Activated CD4-positive, alpha-beta T cell treated with anti-CD3 and anti-CD28 coated beads for 4 hours (primary cell): Measurements from ENCODE around the gene COG5.
"Not testable (repeated sequence)": the region's sequence is repeated elsewhere in the genome, so short reads cannot be mapped to it uniquely, and the experiment has no call there.

ENCODE experiments used
- DNase-seq, 2 donors: peaks; one replicate each; pipeline ENCODE4 v3.0.0-alpha.2; 2020

Gene COG5

DNA sequence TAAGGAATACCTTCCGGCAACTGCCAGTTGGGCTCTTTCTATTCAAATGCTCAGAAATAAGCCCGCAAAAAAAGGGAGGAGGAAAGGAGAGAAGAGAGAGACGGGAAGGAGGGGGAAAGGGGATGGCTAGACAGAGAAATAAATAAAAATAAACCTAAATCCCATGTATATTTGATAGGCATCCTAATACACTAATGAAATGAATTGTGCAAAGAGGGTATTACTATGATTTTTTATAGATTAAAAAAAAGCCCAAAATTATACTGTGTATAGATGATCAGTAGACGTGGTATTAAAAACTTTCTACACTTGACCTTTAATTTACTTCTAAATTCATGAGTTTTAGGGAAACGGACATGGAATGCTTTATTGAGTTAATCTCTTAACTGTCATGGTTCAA, 305.0 kb downstream of the COG5 start:
- no peak for DNase-seq

DNA sequence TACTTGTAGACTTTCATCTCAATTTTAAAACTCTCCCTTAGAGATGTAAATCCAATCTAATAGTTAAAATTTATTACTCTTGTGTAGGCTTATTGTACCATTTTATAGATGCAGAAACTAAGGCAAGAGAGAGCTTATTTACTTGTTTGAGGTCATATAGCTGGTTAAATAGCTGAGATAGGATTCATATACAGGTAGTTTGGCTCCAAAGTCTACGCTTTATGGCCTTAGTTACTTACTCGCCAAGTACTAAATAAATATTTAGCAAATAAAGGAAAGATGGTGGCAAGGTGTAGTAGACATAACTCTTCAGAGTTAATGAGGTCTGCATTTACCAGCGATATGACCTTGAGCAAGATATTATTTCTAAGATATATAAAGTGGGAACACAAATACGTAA, 308.1 kb downstream of the COG5 start:
- DNase-seq: no peak

DNA sequence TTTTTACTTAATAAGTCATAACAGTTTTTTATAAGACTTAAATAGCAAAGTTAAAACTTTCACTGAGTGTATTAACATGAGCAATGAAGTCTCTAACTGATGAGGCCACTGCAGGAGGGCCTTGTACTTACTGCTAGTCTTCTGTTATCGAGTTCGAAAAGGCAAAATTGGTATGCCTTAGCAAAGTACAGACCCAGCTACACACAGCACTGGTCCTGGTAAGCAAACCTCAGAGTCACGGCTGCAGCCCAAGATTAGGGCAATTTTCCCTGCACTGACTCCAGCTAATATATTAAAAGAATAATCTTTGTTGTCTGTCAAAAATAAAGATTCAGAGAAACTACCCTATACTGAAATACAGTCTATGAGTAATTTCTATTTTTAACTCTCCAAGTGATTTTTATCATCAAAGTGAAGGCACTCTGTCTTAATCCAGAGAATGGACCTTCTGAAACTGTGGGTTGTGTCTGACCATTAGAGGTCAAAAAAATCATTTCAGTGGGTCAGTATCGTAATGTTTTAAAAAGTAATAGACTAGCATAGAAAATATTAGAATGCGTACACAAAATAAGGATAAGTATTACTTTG, 309.2 kb downstream of the COG5 start:
- DNase-seq: no peak

DNA sequence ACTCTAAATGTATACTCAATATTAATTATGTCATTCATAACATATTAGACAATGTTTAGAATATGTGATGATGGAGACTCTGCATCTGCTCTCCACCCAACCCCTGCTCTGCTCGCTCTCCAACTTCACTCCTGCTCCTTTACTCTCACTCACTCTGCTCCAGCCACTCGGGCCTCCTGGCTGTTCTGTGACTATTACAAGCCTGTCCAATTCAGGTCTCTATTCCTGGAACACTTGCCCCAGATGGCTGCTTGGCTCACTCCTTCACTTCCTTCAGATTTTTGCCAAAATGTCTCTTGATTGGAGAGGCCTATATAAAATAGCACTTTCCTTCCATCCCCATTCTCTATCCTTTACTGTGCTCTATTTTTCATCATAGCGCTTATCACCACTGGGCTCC, 310.1 kb downstream of the COG5 start:
- no peak for DNase-seq

DNA sequence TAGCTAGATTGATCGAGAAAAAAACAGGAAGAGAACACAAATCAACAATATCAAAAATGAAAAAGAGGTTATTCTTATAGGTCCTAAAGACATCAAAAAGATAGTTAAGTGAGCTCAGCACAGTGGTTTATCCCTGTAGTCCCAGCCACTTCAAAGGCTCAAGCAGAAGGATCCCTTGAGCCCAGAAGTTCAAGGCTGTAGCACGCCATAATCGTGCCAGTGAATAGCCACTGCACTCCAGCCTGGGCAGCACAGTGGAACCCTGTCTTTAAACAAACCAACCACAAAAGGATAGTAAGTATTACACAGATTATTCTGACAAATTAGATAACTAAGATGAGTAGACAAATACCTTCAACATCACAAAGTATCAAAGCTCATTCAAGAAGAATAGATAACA, 311.8 kb downstream of the COG5 start:
- no peak for DNase-seq

DNA sequence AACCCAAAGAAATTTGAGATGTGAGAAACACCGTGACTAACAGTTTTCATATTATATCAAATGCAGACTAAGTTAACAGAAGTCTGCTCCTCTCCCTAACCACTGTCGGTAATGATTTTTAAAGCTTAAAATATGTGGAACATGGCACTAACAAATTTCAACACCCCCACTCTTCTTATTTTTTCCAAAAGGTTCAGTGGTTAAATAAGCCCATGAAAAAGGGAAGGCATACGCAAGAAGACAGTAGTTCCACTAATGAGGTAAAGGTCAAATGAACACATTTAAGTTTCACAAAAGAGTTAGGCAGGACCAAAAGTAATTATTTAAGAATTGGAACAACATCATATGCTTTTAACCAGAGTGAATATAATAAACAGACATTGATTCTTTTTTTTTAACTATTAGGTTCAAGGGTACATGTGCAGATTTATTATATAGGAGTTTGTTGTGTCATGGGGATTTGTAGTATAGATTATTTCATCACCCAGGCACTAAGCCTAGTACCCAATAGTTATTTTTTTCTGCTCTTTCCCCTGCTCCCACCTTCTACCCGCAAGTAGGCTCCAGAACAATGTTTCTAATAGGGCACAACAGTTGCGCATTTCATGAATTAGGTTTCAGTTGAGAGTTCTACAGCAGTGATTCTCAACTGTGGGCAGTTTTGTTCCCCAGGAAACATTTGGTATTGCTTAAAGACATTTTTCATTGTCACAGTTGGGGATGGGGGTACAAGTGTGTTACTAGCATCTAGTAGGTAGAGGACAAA, 315.0 kb downstream of the COG5 start:
- DNase-seq: no peak

DNA sequence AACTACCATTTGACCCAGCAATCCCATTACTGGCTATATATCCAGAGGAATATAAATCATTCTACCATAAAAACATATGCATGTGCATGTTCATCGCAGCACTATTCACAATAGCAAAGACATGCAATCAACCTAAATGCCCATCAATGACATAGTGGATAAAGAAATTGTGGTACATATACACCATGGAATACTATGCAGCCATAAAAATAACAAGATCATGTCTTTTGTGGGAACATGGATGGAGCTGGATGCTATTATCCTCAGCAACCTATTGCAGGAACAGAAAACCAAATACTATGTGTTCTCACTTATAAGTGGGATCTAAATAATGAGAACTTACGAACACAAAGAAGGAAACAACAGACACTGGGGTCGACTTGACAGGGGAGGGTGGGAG, 316.9 kb downstream of the COG5 start:
- not testable (repeated sequence) for DNase-seq

DNA sequence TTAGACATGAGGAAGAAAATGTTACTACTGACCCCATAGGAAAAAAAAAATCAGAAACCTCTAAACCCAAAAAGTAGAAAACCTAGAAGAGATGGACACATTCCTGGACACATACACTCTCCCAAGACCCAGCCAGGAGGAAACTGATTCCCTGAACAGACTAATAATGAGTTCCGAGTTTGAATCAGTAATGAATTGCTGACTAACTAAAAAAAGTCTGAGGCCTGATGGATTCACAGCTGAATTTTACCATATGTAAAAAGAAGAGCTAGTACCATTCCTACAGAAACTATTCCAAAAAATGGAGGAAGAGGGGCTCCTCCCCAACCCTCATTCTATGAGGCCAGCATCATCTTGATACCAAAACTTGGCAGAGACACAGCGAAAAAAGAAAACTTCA, 319.1 kb downstream of the COG5 start:
- no peak for DNase-seq

DNA sequence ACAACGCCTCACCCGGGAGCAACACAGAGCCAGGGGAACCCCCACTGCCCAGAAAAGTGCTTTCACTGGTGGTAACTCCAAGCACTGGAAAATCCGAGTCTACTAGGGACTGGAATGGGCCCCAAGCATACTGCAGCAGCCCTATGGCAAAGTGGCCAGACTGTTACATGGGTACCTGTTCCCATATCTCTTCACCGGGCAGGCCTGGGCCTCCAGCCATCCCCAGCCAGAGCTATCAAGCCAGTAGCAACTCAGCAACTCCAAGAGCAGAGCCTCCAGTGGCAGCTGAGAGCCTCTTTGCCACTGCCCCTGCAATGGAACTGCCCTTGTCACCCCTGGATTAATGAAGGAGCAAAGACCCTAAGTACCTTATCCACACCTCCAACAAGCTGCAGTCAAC, 321.5 kb downstream of the COG5 start:
- no peak for DNase-seq

DNA sequence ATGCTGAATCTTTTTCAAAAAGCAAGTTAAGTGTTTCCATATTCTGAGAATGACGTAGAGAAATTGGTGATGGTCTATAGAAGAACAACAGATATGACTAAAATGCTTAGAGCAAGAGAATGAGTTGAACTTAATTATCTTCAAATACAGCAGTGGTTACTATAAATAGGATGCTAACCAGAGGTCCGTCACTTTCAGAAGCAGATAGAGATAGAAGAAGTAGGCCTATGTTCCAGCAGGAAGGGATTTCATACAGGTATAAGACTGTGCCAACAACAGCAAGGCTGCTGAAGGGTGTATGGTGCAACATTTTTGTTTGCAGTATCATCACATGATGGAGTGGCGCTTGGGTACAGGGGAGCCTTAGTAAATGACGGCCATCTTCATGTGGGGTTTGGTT, 326.3 kb downstream of the COG5 start:
- no peak for DNase-seq

DNA sequence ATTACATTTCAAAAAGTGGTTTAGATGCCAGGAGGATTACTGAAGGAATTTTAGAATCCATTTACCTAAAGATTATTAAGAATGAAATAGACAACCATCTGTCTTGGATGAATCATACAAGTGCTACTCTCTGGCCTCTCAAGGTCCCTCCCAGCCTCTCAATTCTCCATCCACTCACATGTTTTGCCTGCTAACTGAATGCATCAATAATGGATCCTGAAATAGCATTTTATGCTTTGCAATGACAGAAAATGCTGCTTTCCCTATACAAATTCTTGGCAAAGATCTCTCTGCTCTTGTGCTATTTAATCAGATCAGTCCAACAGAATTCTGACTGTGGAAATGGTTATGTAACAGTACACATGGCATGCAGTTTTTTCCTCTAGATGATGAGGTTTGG, 326.9 kb downstream of the COG5 start:
- no peak for DNase-seq

DNA sequence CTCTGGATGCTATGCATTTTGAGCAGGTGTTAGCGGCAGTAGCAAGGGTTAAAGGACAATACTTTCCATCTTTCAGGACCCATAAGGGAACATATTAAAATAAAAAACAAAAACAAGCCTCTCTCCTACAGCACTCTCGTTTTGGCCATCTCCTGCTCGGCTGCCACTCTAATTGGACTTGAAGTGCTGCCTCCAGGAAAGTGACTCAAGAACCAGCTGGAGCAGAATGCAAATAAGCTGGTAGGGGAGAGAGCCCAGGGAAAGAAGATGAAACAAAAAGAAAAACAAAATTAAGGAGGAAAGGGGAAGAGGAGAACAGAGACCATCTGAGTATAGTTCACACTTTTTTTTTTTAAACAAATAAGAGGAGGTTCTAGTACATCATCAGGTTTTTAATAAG, 329.3 kb downstream of the COG5 start:
- no peak for DNase-seq

DNA sequence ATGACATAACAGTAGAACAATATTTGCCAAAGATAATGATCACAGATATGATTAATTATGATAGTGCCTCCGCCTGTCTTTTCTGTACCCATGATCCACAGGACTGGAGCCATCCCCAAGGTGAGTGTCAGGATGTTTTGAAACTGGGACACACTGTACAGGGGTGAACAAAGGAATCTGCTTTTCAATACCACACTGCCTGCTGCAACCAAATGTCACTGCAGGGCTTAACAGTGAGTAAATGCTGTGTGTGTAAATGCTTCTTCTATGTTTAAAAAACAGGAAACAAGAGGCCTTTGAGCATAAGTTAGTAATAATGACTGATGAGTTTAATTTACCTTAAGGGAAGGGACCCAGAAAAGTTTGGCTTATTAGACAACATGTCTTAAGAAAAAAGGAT, 329.7 kb downstream of the COG5 start:
- no peak for DNase-seq

DNA sequence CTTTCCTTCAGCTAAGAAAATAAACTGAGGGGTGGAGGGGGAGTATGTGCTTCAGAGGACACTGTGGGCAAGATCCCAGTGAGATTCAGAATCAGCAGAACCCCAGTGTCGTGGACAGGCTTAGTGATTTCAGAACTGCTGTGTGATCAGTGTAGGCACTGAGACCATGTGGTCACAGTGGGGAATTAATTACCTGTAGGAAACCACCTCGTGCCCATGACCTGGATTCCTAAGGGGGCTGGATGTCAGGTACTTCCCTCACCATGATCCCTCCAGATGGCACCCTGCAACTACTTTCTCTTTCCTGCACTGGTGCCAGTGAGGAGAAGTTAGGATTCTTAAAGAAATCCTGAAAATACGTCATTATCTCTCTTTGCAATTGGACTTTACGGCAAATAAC, 330.5 kb downstream of the COG5 start:
- DNase-seq: no peak

DNA sequence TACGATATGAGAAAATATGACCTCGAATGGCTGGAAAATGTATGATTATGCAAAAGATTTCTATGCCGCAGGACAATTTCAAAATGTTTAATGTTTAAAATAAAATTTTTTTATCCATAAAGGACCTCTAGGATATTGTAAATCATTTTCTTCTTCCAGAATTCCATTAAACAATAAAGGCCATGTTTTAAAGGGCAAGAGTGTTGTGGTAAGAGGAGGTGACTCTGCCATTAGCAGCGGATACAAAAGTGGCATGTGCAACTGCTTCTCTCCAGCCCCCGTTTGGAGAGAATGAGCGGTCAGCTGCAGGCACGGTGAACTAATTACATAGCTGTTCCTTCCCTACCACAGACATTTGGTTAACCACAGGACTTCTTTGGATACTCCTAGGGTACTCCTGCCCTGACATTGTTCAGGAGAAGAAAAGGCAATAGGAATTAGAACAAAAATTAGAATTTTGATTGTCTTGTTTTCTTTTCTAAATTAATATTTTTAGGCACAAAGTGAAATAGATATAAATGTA, 331.1 kb downstream of the COG5 start:
- no peak for DNase-seq

DNA sequence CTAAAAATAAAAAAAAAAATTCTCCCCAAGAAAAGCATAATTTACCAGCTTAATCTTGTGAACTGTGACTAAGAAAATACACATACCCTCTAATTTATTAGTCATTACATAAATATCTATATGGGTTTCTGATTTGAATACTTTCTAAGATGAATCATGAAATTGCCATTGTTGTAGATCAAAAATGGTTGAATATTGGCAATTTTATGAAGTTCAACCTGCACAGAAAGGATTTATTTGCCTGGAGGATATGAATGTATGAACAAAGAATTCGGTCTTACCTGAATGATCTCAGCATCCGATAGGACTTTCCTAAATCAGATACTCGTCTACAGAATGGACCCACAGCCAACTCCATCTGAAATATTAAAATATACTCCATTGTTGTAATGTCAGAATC, 333.4 kb downstream of the COG5 start:
- DNase-seq: no peak

DNA sequence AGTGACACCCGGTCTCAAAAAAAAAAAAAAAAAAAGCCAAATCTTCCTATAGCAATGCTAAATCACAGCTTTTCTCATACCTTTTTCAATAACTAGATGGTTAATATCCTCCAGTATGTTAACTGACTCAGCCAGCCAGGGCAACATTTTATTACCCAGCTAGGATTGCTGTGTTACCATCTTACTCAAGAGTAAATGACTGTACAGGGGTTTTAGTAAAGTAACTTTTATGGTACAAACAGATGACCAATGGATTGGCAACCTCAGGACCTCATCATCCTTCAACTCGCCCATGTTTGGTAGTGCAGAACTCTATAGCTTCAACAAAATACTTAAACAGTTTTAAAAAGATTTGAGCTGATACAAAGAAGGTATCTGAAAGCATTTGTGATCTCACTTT, 335.4 kb downstream of the COG5 start:
- DNase-seq: no peak

DNA sequence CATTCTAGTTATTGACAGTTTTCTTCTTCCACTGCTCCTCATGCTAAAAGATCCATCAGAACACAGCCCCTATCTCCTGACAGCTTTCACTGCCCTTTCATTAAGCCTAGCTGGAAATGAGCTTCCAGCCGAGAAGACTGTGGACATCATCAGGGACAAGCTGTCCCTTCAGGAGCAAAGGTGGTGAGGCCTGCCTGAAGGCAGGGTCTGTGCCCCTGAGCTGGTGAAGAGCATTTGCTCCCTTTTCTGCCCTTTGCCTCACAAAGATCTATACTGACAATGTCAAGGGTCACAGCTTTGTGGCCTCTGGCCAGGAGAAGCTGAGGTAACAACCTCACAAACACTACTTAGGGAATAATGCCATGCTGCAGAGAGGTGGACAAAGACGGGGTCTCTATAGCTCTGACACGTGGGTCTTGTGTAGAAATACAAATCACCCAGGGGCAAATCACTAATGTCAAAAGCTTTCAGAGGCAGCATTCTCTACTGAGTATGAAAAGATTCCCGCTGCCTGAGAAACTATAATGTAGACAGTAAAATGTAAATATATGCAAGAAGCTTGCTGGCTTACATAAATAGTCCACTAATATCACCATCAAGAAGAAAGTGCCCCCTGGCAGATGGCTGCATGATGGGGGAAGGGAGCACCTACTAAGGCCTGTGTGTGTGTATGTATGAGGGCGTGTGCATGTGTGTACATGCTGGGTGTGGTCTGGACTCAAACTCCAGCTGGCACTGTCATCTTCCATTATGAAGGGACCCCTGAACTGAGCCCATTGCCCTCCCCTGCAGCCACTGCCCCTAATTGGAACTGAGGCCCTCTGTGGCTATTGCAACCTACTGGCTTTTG, 339.1 kb downstream of the COG5 start:
- DNase-seq: no peak

DNA sequence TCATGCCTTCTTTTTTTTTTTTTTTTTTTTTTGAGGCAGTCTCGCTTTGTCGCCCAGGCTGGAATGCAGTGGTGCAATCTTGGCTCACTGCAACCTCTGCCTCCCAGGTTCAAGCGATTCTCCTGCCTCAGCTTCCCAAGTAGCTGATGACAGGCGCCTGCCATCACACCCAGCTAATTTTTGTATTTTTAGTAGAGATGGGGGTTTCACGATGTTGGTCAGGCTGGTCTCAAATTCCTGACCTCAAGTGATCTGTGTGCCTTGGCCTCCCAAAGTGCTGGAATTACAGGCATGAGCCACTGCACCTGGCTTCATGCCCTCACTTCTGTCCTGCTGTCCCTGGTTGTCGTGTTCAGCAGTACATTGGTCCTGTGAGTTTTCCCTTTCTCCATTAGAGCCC, 342.9 kb downstream of the COG5 start:
- not testable (repeated sequence) for DNase-seq

DNA sequence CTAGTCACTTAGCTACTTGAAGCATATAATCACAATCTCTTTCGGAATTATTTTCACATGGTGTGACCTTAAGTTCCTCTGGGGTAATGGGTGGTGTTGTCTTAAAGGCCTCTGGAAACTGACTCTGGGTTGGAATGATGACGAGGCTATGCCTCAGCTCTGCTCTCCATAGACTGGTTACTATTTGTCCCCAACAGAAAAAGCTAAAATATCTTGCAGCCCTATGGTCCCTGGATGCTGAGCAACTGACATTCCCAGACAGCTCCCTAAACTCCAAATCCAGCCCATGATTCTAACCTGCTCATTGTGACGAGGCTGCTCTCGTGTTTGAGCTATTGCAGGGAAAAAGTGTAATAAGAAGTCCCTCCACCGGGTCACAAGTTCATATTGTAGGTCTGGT, 343.4 kb downstream of the COG5 start:
- DNase-seq: no peak

DNA sequence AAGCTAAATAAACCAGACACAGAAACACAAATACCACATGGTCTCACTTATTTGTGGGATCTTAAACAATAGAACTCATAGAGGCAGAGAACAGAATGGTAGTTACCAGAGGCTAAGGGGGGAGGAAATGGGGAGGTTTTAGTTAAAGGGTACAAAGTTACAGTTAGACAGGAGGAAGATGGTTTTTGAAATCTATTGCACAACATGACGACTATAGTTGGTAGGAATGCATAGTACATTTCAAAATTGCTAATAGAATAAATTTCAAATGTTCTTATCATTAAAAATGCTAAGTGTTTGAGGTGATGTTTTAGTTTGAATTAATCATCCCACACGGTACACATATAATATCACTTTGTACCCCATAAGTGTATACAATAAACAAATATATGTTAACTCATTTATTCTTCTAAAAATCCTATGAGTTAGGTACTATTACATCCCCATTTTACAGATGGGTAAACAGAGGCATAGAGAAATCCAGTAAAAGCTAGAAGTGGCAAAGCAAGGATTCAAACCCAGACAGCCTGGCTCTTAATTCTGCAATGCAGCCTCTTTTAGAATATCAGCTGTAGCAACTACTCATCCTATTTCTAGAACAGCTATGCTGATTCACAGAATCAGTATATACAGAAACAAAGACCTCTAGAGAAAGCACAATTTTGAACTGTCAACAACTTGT, 344.0 kb downstream of the COG5 start:
- no peak for DNase-seq

DNA sequence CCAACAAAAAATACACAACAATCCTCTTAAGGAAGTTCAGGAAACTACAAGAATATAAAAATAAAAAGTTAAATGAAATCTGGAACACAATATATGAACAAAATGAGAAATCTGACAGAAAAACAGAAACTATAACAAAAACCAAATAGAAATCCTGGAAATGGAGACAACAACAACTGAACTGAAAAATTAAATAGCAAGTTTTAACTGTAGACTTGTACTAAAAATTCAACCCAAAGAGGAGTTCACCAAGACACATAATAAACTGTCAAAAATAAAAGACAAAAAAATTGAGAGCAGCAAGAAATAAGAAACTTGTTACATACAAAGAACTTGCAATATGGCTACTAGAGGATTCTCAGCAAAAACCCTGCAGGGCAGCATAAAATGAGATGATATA, 349.8 kb downstream of the COG5 start:
- DNase-seq: no peak

DNA sequence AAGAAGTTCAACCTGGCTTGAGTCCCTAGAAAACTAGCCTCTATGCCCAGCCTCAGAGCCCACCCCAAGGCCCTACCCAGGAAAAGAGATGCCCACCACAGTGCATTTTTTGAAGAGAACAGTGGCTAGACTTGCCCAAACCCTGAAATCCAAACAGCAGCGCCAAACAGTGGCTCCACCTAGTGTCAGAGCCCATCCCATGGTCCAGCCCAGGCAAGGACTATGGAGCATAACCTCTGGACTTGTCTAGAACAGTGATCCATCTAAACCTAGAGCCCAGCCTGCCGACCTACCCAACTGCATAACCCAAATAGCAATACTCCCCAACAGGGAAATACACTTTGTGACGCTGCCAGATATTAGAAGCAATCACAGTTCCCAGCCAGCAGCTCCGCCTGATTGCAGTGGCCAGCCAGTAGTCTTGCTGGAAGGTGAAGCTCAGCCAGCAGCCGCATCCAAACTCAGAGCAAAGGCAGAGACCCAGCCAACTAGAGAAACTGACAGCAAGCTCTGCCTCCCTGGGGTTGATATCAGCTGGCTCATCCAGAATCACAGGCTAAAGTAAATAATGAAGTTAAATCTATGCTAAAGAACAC, 350.4 kb downstream of the COG5 start:
- no peak for DNase-seq
